Vagina (tissue), 2 donors: Measurements from ENCODE around the gene AJAP1. TPM values are rescaled to one million over a fixed set of nuclear protein-coding genes. Genes with fewer than 3 reads are reported as not detected.

Source experiments
- DNase-seq, 2 donors: peaks; one replicate each; pipeline ENCODE4 v3.0.0-alpha.2; 2017; ENCODE audit errors: extremely low spot score in 2 of 2
- H3K27ac ChIP-seq: fragments of 200-600 bp; sonication (generic); one replicate; pipeline ENCODE4 v1.5.1; 2019
- H3K27me3 ChIP-seq: fragments of 200-600 bp; sonication (generic); one replicate; pipeline ENCODE4 v1.5.1; 2019
- H3K36me3 ChIP-seq, 2 donors: fragments of 200-600 bp; sonication (generic); one replicate each; pipeline ENCODE4 v1.5.1; 2017 to 2019
- H3K4me1 ChIP-seq: fragments of 200-600 bp; sonication (generic); one replicate; pipeline ENCODE4 v1.5.1; 2019
- H3K4me3 ChIP-seq, 2 donors: fragments of 200-600 bp; sonication (generic); 1 replicate in 1 of 2; 2 replicates in 1 of 2; pipeline ENCODE4 v1.5.1; 2016 to 2019
- H3K9me3 ChIP-seq: fragments of 200-600 bp; sonication (generic); one replicate; pipeline ENCODE4 v1.5.1; 2019
- CTCF ChIP-seq, 3 experiments: fragments of 450-650 bp in 2 of 3; fragments of 200-600 bp in 1 of 3; sonication (generic) in 1 of 3; IDR thresholded peaks; one replicate each; pipeline ENCODE4 v1.5.1; 2017 to 2019; ENCODE audit warnings: antibody characterized with exemption in 3 of 3, mild to moderate bottlenecking in 2 of 3, moderate library complexity in 2 of 3
- POLR2A ChIP-seq, 2 donors: fragments of 450-650 bp; IDR thresholded peaks; one replicate each; pipeline ENCODE4 v1.6.1; 2017; ENCODE audit warnings: antibody characterized with exemption in 2 of 2, mild to moderate bottlenecking in 2 of 2, moderate library complexity in 2 of 2
- POLR2AphosphoS5 ChIP-seq, 2 donors: sonication (generic); formaldehyde crosslinking; IDR thresholded peaks; one replicate each; pipeline ENCODE4 v1.9.0; 2017; ENCODE audit warnings: antibody characterized with exemption in 2 of 2, mild to moderate bottlenecking in 2 of 2, low read depth in 1 of 2; ENCODE audit not compliant: insufficient read depth in 1 of 2
- intact Hi-C: fragments of 100-400 bp; cut with DNase I; formaldehyde crosslinking; loops from one replicate; pipeline ENCODE4 v1.15.1; 2023
- total RNA-seq: library from RNA; depleted of rRNA; stranded (reverse); fragments of >200 nt; gene quantifications from one replicate; pipeline ENCODE4 v1.2.3, GENCODE V29; 2016

The AJAP1 gene
- total RNA-seq, 1 donor from 2014 or later, result 1.7 TPM

GRCh38 chr1:4771267-4771666 lies 116.9 kb downstream of the AJAP1 start:
- H3K27me3 ChIP-seq, result no peaks in the 10 kb centered on the region
- no peak overlapping the region for H3K27ac ChIP-seq
- H3K4me1 ChIP-seq, result no peaks in the 10 kb centered on the region
- no peak for DNase-seq
- no peak overlapping the region for H3K4me3 ChIP-seq
- no peak for TF ChIP-seq POLR2A (IDR thresholded peaks at IDR 0.05)
- TF ChIP-seq POLR2AphosphoS5 (IDR thresholded peaks at IDR 0.05; ENCODE audit: insufficient read depth in 1 of 2, low read depth in 1 of 2), result no peak
- TF ChIP-seq CTCF (IDR thresholded peaks at IDR 0.05), result no peak
- H3K9me3 ChIP-seq, result no peaks in the 10 kb centered on the region
- no peaks in the 10 kb centered on the region for H3K36me3 ChIP-seq
- intact Hi-C loops, result no loop called here

DNA sequence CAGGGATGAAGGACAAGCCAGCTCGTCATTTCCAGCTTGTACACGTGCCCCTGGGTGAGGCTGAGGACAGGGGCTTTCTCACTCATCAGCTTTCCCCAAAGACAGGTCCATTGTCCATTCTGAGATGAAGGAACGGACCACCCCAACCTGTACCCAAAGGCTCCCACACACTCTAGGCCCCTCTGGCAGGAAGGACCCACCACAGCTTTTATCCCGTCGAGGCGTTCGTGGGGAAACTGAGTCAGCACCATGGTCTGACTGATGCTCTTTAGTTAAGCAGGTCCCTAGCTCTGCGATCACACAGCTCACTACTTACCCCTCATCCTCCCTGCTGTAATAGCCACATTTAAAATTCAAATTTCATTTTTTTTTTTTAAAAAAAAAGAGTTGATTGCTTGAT lies 117.3 kb downstream of the AJAP1 start:
- H3K4me3 ChIP-seq, result no peak overlapping the region
- TF ChIP-seq CTCF (IDR thresholded peaks at IDR 0.05) (no peak), POLR2A (IDR thresholded peaks at IDR 0.05) (no peak), POLR2AphosphoS5 (IDR thresholded peaks at IDR 0.05; ENCODE audit: insufficient read depth in 1 of 2, low read depth in 1 of 2) (no peak)
- H3K9me3 ChIP-seq, result no peaks in the 10 kb centered on the region
- intact Hi-C loops, result no loop called here
- H3K27me3 ChIP-seq, result no peaks in the 10 kb centered on the region
- H3K36me3 ChIP-seq, result no peaks in the 10 kb centered on the region
- no peak overlapping the region for H3K27ac ChIP-seq
- DNase-seq, result no peak
- no peaks in the 10 kb centered on the region for H3K4me1 ChIP-seq

- Histone ChIP-seq H3K9me3 (no peaks in the 10 kb centered on the region), H3K4me1 (no peaks in the 10 kb centered on the region), H3K27me3 (no peaks in the 10 kb centered on the region), H3K36me3 (no peaks in the 10 kb centered on the region), H3K27ac (no peak overlapping the region), H3K4me3 (no peak overlapping the region)
- DNase-seq, result no peak
- no peak for TF ChIP-seq CTCF (IDR thresholded peaks at IDR 0.05)
- TF ChIP-seq POLR2AphosphoS5 (IDR thresholded peaks at IDR 0.05; ENCODE audit: insufficient read depth in 1 of 2, low read depth in 1 of 2), result no peak
- no peak for TF ChIP-seq POLR2A (IDR thresholded peaks at IDR 0.05)
- intact Hi-C loops, result no loop called here
These were observed 118.0 kb downstream of the AJAP1 start for GRCh38 chr1:4772294-4773010.

GRCh38 chr1:4773226-4773625 lies 118.8 kb downstream of the AJAP1 start:
- intact Hi-C loops, result no loop called here
- Histone ChIP-seq H3K9me3 (no peaks in the 10 kb centered on the region), H3K27me3 (no peaks in the 10 kb centered on the region), H3K4me1 (peaks cover 2% of the 10 kb centered on the region), H3K27ac (no peak overlapping the region), H3K4me3 (no peak overlapping the region), H3K36me3 (no peaks in the 10 kb centered on the region)
- TF ChIP-seq CTCF (IDR thresholded peaks at IDR 0.05), result no peak
- DNase-seq, result no peak

DNA sequence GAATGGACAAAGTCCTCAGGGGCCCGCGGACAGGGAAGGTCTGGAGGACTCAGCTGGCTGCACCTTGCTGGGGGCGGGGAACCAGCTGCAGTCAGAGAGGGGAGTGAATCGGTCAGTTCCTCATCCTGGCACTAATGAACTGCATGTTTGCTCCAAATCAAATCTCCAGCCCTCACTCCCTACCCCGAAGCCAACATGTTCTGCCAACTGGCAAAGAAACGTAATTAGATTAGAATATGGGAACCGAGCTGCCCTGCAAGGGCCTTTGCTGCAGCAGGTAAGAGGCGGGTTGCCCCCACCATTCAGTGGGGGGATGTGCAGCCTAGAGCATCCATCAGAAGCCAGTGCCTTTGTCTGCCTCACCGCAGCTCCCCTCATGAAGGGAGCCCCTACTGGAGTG lies 121.1 kb downstream of the AJAP1 start:
- H3K27me3 ChIP-seq, result no peaks in the 10 kb centered on the region
- no peaks in the 10 kb centered on the region for H3K9me3 ChIP-seq
- H3K36me3 ChIP-seq, result no peaks in the 10 kb centered on the region
- H3K4me1 ChIP-seq, result peaks cover 5% of the 10 kb centered on the region
- DNase-seq, result no peak
- intact Hi-C loops, result no loop called here
- H3K27ac ChIP-seq, result no peak overlapping the region
- H3K4me3 ChIP-seq, result no peak overlapping the region
- no peak for TF ChIP-seq POLR2A (IDR thresholded peaks at IDR 0.05)
- TF ChIP-seq POLR2AphosphoS5 (IDR thresholded peaks at IDR 0.05; ENCODE audit: insufficient read depth in 1 of 2, low read depth in 1 of 2), result no peak
- TF ChIP-seq CTCF (IDR thresholded peaks at IDR 0.05), result no peak
